ENCODE measurements around the gene TRMT61A.

TRMT61A gene

DNA sequence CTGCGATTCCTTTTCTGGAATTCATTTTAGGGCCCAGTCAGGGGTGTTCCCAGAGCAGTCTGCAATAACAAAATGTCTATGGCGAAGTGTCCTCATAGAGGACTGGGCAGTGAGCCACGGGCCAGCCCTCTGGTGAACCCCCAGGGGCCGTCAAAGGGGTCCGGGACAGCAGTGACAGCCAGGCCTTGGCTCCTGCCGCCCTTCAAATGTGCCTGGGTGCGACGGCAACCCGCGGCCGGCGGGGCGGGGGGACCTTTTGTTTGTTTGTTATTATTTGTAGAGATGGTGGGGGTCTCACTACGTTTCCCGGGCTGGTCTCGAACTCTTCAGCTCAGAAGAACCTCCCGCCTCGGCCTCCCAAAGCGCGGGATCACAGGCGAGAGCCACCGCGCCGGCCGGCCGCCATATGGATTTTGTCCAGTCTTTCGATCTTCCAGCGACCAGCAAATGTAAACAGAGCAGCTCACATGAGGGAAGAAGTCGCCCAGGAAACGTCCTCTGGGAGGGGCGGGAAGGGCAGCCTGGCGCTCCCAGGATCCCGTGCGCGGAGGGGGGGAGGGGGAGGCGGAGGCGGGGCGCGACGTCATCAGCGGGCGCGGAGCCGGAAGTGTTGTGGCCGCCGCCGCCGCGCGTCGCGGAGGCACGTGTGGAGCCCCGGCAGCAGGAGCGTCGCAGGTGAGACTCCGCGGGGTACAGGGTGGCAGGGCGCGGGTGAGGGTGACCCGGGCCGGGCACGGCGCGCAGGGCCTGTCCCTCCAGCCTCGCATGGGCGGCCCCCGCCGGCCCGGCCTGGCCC is at the start of gene TRMT61A:
Gene TRMT61A (plus strand): TSS at position 610 of the 796 bp plus-strand sequence. CDS start 783 bp downstream, outside the sequence.
- peak; percentile 84 for DNase-seq

DNA sequence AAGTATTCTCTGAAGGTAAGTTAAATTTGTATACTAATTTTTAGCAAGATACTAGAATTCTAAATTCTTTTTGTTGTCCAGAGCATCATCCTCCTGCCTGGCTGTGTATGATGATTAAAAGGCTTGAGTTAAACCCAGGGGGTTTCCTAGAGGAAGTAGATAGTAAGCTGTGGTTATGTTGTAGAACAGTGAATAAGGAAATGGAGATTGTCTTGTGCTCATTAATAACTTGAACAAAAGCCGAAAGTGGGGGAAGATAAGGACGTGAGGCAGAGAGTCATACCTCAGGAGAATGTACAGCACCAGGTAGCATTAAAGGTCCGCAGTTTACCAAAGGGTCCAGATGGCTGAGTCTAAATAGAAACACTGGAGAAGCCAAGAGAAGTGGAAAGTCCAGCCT is 48.4 kb upstream of the TRMT61A start:
- DNase-seq = peak; percentile 32

DNA sequence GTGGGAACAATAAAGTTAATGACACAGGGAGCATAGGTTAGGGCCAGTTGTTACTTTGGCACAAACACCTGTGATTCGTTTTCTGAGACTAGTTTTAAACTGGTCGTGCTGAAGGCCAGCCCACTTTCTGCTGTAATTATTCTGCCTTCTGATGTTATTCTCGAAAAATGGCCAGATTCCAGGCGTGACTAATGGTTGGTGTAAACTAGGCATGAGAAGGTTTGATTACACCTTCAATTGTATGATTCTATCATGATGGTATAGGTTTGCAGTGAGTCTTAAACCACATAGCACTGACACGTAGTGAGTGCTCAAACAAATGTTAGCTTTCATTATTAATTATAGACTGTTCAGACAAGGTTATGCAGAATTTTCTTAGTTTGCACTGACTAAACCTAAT is 45.4 kb upstream of the TRMT61A start:
- no peak for DNase-seq

DNA sequence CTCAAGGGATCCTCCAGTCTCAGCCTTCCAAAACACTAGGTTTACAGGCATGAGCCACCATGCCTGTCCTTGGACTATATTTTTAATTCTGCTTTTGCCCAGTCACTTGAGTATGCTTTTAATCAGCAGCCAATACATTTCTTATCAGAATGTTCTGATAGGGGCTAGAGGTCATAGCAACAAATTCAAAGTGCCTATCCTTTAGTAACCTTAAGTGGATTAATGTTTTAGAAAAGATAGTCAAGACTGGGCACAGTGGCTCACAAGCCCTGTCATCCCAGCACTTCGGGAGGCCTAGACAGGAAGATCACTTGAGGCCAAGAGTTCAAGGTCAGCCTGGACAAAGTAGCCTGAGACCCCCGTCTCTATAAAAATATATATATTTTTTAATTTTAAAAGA is 43.5 kb upstream of the TRMT61A start:
- DNase-seq = no peak

DNA sequence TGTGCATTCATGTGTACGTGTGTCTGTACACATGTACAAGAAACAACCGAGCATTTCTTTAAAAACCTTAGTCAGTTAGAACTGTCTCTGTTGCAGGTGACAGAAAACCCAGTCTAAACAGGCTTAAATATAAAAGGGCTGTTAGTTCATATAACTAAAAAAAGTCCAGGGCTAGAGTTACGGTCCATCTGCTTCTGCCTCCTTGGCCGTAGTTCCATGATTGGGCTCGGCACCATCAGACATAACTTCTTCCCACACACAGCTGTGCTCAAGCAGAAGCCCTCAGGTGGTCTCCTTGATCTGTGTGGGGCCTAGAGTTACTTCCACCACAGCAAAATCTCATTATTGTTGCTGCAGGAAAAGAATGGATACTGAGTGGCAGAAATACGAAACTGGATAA is 40.9 kb upstream of the TRMT61A start:
- DNase-seq = no peak

DNA sequence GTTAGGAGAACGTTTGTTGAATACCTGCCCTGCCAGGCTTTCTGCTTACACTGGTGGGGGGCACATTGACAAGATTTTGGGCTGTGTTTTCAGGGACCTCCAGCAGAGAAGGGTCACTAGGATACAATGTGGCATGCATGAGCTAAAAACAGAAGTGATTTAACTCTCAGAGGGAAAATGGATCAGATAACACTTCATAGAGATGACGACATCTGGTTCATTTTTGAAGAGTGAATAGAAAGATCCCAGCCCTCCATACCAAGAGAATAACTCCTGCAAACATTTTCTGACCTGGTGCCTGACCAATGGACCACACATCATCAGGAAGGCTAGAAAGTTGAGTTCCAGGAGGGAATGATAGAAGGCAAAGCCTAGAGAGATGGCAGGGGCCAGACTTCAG is 40.0 kb upstream of the TRMT61A start:
- DNase-seq = no peak

DNA sequence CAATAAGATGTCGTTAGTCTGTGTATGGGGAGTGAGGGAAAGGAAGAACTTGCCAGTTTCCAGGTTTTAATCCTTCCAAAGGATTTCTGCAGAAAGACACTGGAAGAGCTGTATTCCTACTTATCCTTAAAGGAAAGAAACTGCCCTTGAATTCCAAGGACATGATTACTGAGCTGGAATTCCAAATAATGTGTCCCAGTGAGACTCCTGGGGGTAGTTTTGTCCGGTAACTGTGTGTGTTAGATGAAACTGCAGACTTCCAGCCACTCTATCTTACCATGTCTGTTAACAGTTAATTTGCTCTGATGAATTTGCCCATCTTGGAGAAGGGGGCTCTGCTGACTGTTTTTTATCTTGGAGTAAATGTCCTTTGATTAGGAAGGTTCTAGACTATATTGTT is 39.4 kb upstream of the TRMT61A start:
- DNase-seq = no peak

DNA sequence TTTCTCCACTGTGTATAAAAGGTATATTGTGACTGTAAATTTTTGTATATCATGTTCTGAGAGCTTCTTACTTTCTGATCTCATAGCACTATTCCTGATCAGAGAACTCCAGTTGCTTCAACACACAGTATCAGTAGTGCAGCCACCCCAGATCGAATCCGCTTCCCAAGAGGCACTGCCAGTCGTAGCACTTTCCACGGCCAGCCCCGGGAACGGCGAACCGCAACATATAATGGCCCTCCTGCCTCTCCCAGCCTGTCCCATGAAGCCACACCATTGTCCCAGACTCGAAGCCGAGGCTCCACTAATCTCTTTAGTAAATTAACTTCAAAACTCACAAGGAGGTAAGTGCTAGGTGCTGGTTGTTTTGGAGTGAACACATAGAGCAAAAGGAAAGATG is 37.3 kb upstream of the TRMT61A start:
- DNase-seq = no peak

DNA sequence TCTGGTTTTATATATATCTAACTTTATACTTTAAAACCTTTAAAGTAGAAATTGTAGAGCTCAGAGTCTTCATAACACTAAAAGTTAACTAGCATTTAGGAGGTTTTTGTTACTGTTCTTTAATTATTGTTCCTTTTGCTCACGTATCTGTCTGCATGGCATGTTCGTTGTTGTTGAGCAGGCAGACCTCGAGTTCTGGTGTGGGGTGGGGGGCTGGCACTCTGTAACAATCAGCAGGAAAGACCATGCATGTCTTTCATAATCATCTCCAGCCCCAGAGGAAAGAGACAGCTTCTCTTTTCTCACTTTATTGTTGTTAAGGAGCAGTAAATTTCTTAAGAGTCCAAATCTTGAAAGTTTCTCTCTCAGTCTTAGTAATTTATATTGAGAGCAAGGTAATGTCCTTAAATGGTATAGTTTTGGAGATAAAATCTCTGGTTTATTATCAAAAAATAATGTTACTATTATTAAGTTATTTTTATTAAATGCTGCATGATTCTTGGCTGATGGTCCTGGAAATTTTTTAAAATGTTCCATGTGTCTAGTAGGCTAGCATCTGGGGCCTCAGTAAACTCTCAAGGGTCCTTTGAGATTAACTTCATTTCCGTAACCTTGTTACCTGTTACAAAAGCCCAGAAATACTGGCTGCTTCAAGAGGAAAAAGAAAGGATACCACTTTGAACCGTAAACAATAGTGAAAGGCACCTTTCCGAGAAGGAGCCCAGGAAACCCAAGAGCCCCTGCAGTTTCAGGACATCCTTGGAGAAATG is 36.7 kb upstream of the TRMT61A start:
- no peak for DNase-seq

DNA sequence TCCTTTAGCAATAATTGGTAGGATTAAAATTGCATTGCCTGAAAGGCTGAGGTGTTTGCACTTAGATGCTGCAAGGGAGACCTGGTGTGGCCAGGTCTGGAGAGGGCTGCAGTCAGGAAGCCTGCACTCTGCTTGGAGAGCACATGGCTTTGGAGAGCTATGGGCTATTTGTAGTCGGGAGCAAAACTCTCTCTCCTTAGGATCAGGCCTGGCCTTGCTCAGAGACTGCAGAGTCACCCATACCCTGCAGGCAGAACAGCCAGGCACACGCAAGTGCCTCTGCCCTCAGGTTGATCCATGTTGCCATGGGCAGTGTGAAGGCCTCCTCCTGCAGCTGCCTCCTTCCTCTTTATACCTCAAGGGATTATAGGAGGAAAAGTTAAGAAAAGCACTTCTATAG is 33.1 kb upstream of the TRMT61A start:
- no peak for DNase-seq

DNA sequence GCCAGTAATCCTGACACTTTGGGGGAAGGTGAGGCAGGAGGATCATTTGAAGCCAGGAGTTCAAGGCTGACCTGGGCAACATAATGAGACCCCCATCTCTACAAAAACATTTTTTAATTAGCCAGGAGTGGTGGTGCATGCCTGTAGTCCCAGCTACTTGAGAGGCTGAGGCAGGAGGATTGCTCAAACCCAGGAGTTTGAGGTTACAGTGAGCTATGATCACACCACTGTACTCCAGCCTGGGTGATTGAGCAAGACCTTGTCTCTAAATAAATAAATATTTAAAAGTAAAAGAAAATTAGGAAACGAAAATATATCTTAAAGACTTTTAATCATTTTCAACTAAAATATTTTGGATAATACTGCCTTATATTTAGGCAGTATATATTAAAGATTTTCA is 32.2 kb upstream of the TRMT61A start:
- no peak for DNase-seq

DNA sequence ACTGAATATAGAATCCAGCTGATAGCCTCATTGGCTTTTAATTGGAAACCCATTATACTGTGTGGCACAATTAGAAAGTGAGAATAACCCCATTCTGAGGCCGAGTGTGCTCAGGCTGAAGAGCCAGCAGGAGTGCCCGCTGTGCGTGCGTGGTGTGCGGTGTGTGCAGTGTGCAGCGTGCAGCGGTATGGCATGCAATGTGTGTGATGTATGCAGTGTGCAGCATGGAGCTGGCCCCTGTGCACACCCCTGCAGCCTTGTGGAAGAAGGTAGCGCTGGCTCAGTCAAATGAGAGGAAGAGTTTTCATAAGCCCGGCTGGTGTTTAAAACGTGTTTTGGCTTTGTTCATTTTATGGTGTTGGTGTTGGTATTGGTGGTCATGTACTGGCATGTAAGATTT is 29.3 kb upstream of the TRMT61A start:
- DNase-seq = no peak

DNA sequence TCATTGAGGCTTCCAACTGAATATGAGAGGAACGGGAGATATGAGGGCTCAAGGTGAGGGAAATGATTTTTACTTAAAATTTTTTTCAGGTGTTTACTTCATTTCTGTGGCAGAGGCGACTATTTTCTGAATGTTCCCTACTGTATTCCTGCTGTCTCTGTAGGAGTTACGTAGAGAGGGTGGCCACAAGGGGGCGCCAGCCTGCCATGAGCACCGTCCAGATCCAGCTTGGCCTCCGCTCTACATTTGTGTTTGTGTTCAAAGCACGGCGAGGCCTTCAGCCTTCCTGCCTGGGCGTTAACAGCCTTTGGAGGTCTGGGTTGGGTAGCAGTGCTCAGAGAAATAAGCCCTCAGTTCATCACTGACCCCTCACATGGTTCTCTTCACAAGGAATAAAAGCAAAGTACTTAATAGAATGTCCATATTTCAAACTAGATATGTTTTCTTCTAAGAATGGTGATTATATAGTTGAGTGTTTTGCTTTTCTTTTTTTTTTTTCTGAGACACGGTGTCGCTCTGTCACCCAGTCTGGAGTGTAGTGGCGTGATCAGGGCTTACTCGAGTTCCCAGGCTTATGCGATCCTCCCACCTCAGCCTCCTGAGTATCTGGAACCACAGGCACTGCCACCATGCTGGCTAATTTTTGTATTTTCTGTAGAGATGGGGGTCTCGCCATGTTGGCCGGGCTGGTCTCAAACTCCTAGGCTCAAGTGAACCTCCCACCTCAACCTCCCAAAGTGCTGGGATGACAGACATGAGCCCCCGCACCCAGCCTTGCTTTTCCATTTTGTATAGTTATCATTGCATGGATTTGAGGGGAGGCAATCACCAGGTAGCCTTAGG is 28.6 kb upstream of the TRMT61A start:
- DNase-seq = peak; percentile 76

DNA sequence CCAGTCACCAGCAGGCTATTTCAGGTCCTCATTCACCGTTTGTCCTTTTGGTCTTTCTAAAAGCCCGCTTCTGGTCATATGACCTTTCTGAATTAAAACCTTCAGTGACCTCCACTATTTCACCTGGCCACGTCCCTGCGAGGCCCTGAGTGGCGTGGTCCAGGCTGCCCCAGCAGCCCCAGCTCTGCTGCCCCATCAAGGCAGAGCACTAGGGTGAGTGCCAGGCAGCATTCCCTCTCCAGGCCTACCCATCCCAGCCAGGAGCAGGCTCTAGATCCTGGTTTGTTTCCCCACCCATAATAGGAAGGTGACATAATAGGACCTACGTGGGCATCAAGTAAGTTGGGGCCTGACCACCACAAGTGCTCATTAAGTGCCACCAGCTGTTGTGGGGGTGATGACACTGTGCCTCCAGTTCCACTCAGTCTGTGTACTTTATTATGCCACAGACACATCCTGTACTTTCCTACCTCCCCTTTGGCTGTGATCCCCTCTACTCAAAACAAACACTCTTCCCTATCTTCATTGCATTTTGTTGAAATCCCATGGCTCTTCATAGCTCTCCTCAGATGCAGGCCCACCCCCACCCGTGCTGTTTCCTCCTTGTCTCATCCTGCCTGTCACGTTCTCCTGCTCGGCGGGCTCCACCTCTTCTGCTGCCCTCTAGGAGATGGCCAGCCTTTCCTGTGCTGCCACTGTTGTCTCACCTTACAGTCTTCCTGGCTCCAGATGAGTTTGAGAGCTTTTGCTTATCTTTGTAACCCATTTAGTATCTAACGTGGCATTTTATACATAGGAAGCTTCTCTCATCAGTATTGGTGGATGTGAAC is 27.7 kb upstream of the TRMT61A start:
- no peak for DNase-seq

DNA sequence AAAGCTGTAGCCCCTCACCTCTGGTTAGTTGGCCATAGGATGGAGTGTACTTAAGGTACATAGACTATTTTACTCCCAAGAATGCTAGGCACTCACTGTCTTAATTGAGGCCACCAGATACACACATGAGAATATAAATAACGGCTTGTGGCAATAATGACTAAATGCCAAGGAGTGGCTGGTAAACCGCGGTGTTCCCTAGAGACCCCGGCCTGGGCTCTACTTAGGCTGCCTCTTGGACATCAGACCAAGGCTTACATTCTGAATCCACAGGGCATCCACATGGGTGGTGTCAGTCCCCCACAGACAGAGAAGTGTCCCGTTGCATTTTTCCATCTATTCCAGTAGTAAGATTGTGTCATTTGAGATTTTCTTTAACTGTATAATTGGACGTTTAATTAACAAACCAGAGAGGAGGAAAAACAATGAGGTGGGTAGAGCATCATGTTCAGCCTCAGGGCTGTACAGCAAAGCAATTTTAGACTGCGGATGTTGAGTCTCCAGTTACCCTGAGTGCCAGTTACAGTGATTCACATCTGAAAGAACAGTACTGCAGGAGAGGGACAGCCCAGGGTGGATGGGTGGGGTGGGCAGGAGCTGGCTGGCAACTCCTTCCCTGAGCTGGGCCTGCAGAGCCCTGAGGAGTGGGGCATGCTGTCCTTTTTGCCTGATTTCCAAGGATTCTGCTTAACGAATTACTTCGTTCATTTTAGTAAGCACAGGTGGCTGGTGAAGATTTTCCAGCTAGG is 26.9 kb upstream of the TRMT61A start:
- DNase-seq = no peak

DNA sequence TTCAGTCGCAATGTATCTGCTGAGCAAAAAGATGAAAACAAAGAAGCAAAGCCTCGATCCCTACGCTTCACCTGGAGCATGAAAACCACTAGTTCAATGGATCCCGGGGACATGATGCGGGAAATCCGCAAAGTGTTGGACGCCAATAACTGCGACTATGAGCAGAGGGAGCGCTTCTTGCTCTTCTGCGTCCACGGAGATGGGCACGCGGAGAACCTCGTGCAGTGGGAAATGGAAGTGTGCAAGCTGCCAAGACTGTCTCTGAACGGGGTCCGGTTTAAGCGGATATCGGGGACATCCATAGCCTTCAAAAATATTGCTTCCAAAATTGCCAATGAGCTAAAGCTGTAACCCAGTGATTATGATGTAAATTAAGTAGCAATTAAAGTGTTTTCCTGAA is 26.1 kb upstream of the TRMT61A start:
- no peak for DNase-seq

DNA sequence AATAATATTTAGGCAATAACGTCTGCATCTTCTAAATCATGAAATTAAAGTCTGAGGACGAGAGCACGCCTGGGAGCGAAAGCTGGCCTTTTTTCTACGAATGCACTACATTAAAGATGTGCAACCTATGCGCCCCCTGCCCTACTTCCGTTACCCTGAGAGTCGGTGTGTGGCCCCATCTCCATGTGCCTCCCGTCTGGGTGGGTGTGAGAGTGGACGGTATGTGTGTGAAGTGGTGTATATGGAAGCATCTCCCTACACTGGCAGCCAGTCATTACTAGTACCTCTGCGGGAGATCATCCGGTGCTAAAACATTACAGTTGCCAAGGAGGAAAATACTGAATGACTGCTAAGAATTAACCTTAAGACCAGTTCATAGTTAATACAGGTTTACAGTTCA is 25.7 kb upstream of the TRMT61A start:
- no peak for DNase-seq

DNA sequence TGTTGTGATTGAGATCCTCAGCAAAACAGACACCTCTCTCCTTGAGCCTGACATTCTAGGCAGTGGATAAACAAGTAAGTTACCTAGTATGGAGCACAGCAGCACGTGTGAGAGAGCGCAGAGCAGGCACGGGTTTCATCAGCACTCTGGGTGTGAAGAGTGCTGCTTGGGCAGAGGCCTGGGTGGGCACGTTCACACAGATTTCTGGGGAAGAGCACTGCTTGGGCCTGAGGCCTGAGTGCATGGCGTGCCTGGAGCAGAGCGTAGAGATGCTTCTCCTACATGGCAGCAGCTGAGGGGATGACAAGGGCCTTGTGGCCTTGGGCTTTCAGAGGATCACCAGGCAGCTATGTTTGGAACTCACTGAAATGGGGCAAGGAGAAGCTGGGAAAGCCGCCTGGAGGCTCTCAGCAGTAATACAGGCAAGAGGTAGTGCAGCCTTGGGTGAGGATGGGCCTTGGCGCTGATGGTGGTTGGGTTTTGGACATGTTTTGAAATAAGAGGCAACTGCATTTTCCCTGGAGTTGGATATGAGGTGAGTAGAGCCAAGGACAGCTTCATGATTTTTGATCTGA is 23.9 kb upstream of the TRMT61A start:
- DNase-seq = no peak

DNA sequence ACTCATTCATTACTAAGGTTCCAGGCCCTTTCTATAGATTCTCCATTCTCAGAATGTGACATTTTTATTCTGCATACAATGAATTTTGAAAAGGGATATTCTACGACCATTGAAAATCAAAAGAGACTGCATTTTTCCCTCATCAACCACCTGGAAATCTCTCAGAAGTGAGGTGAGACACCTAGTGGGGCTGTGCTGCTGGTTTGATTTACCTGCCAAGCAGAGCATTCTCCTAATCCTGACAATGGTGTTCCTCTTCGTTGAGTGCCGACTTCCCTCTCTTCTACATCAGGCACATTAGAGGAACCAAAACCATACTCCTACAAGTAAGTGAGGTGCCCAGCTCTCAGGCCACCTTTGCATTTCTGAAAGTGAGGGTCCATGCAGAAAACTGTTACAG is 21.2 kb upstream of the TRMT61A start:
- no peak for DNase-seq

DNA sequence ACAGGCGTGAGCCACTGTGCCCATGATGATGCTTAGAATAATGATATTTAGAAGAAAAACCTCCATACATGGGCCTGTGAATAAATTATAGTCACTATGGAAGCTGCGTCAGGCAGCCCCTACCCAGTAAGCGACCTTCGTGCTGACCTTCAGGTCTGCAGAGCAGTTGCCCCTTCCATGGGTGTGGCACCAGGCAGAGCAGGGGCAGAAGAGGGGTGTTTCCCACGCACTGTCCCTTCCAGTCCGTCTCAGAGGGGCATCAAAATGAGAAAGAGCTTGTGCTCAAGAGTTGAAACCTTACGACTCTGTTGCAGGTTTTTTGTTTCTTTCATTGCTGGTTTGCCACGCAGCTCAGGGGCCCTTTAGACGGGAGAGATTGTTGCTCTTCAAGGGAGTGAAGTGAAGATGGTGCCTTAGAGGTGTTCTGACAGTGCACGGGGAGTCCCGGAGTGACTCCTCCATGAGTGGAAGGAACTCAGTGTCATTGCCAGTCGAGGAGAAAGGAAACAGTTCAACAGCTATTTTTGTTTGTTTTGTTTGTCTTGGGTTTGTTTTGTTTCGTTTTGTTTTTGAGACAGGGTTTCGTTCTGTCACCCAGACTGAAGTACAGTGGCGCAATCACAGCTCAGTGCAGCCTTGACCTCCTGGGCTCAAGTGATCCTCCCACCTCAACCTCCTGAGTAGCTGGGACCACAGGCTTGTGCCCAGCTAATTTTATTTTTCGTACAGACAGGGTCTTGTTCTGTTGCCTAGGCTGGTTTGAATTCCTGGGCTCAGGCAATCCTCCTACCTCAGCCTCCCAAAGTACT is 20.3 kb upstream of the TRMT61A start:
- DNase-seq = no peak
